GM12864 (cell line): ENCODE measurements around the gene PCGF1.

Source experiments
- DNase-seq: peaks from one replicate; pipeline ENCODE4 v3.0.0-alpha.2; 2011; ENCODE audit warnings: low read depth
- H3K4me3 ChIP-seq: 2 replicates; pipeline ENCODE4 v1.5.1; 2011; ENCODE audit warnings: mild to moderate bottlenecking, low read depth, low read length, control low read depth
- CTCF ChIP-seq: IDR thresholded peaks from 2 replicates; pipeline ENCODE4 v1.5.1; 2011; ENCODE audit warnings: low read depth, mild to moderate bottlenecking, moderate library complexity, low read length, control low read depth, inconsistent platforms; ENCODE audit errors: missing control alignments

PCGF1 gene

GRCh38 chr2:74536166-74536950, 28.9 kb upstream of the PCGF1 start:
- TF ChIP-seq CTCF, result no peak
- no peak for DNase-seq
- H3K4me3 ChIP-seq, result no peak overlapping the region

- H3K4me3 ChIP-seq, result no peak overlapping the region
- TF ChIP-seq CTCF, result no peak
- no peak for DNase-seq
These were observed 28.0 kb upstream of the PCGF1 start for GRCh38 chr2:74535440-74535965.

DNA sequence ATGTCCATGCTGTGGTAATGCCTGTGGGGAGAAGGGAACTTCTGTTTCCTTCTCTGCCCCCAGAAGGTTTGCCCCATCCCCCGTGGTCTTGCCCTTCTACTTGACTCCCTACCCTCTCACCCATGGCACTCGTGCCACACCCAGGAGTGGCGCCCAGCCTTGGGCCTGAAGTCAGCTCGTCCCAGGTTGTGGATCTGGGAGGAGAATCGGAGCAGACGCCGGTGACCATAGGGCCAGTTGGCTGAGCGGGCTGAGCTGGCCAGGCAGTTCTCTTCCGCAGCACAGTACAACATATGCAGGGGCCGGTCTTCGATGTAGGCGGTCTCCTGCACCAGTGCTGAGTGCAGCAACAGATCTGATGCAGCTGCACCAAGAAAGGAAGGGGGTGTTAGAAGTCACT, 26.9 kb upstream of the PCGF1 start:
- no peak for DNase-seq
- no peak overlapping the region for H3K4me3 ChIP-seq
- TF ChIP-seq CTCF, result no peak

DNA sequence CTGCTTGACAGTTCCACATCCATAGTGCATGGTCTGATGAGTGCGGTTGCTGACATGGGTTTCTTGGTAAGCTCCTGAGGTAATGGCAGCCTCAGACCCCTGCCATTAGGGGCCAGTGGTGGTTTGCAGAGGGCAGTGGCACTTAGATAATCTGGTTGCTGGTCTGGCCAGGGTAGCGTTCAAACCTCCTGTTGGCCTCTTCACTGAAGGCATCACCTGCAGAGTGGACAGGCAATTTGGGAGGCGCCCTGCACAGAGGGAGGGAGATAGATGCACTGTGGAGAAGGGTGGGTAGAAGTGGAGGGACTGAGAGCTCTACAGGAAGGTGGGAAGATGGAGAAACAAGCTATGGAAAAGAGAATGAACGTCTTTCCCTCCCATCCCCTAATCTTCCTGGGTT, 26.0 kb upstream of the PCGF1 start:
- DNase-seq, result no peak
- TF ChIP-seq CTCF, result no peak
- no peak overlapping the region for H3K4me3 ChIP-seq

GRCh38 chr2:74532222-74532621, 24.7 kb upstream of the PCGF1 start:
- H3K4me3 ChIP-seq, result no peak overlapping the region
- DNase-seq, result no peak
- TF ChIP-seq CTCF, result peak; percentile 29

GRCh38 chr2:74531666-74532065, 24.2 kb upstream of the PCGF1 start:
- no peak for DNase-seq
- H3K4me3 ChIP-seq, result peak overlapping the region; percentile 99; the same call in 1 of the 2 replicates
- no peak for TF ChIP-seq CTCF
